H1 (cell line): ENCODE results near the gene FAM50B. TPM values are rescaled to one million over a fixed set of nuclear protein-coding genes. Genes with fewer than 3 reads are reported as not detected.

Experiments
- CTCF ChIA-PET: fragments of 300-600 bp; sonication (Branson Sonifier 250); formaldehyde crosslinking; loops from one replicate; lab custom pipeline; 2021; ENCODE audit not compliant: partially characterized antibody; lab: Charles Lee
- POLR2A ChIA-PET: fragments of 300-600 bp; sonication (Branson Sonifier 250); formaldehyde crosslinking; loops from one replicate; lab custom pipeline; 2021; ENCODE audit warnings: inconsistent platforms; ENCODE audit not compliant: partially characterized antibody; lab: Charles Lee
- DNase-seq, 2 experiments: peaks; one replicate each; pipeline versions ENCODE4 v3.0.0 to v3.0.0-alpha.2; 2010 to 2022; ENCODE audit warnings: low spot score in 2 of 2, low read depth in 1 of 2, mixed read lengths in 1 of 2
- FAIRE-seq: peaks from 2 replicates; lab custom pipeline; 2011; peaks lifted over from hg19 to GRCh38; lab: Jason Lieb, UNC
- H2AFZ ChIP-seq: 2 replicates; pipeline ENCODE4 v1.8.1; 2012; ENCODE audit warnings: low read length, inconsistent platforms
- H2AK5ac ChIP-seq: 2 replicates; pipeline ENCODE4 v1.6.1; 2013; ENCODE audit warnings: low read depth, low read length
- H2BK120ac ChIP-seq: replicated peaks from 2 replicates; pipeline ENCODE3; 2013; ENCODE audit warnings: low read depth, low read length, inconsistent platforms
- H2BK12ac ChIP-seq: 2 replicates; pipeline ENCODE4 v1.6.1; 2013; ENCODE audit warnings: low read depth, low read length
- H2BK15ac ChIP-seq: 2 replicates; pipeline ENCODE4 v1.6.1; 2013; ENCODE audit warnings: low read length
- H2BK20ac ChIP-seq: 2 replicates; pipeline ENCODE4 v1.6.1; 2013; ENCODE audit warnings: low read length
- H2BK5ac ChIP-seq: 2 replicates; pipeline ENCODE4 v1.6.1; 2013; ENCODE audit warnings: low read depth, low read length
- H3K14ac ChIP-seq: 2 replicates; pipeline ENCODE4 v1.6.1; 2013; ENCODE audit warnings: inconsistent platforms; ENCODE audit not compliant: insufficient read length
- H3K18ac ChIP-seq: 2 replicates; pipeline ENCODE4 v1.6.1; 2013; ENCODE audit warnings: low read length; ENCODE audit errors: extremely low read depth
- H3K23ac ChIP-seq: 2 replicates; pipeline ENCODE4 v1.6.1; 2013; ENCODE audit warnings: inconsistent platforms; ENCODE audit not compliant: insufficient read length
- H3K23me2 ChIP-seq: 2 replicates; pipeline ENCODE4 v1.6.1; 2013; ENCODE audit warnings: low read depth, low read length
- H3K27ac ChIP-seq: 2 replicates; pipeline ENCODE4 v1.6.1; 2011; ENCODE audit warnings: low read depth, low read length, inconsistent platforms
- H3K27me3 ChIP-seq, 4 experiments: replicated peaks in 1 of 4; 1 replicate in 1 of 4; 2 replicates in 3 of 4; pipeline versions ENCODE4 v1.6.1 to v1.8.1; 2011 to 2013; ENCODE audit warnings: low read length in 3 of 4, mild to moderate bottlenecking in 3 of 4, inconsistent platforms in 2 of 4, mixed read lengths in 2 of 4, moderate library complexity in 1 of 4; ENCODE audit not compliant: control insufficient read depth in 3 of 4, insufficient read depth in 3 of 4; ENCODE audit errors: extremely low read depth in 1 of 4
- H3K36me3 ChIP-seq, 4 experiments: 2 replicates each; pipeline versions ENCODE4 v1.6.1 to v1.8.1; 2011 to 2013; ENCODE audit warnings: mild to moderate bottlenecking in 4 of 4, low read length in 3 of 4, moderate library complexity in 2 of 4, control low read depth in 1 of 4, inconsistent platforms in 1 of 4; ENCODE audit not compliant: insufficient read depth in 4 of 4, control insufficient read depth in 2 of 4
- H3K4ac ChIP-seq: replicated peaks from 2 replicates; pipeline ENCODE3; 2013; ENCODE audit warnings: low read length, low read depth, mixed read lengths, inconsistent platforms; ENCODE audit not compliant: insufficient read length
- H3K4me1 ChIP-seq, 4 experiments: replicated peaks in 1 of 4; 1 replicate in 1 of 4; 2 replicates in 3 of 4; pipeline versions ENCODE4 v1.6.1 to v1.8.1; 2011 to 2013; ENCODE audit warnings: low read length in 3 of 4, inconsistent platforms in 2 of 4, mixed read lengths in 1 of 4; ENCODE audit not compliant: insufficient read depth in 4 of 4, control insufficient read depth in 3 of 4
- H3K4me2 ChIP-seq, 2 experiments: 2 replicates each; pipeline versions ENCODE4 v1.6.1 to v1.8.1; 2011 to 2013; ENCODE audit warnings: low read depth in 2 of 2, low read length in 2 of 2, control low read depth in 1 of 2, inconsistent platforms in 1 of 2, mild to moderate bottlenecking in 1 of 2; ENCODE audit not compliant: insufficient read depth in 1 of 2
- H3K4me3 ChIP-seq, 4 experiments: fragments of 200-600, 300-600 bp in 1 of 4; sonication (generic), shearing (Covaris generic), sonication (Bioruptor Twin) in 1 of 4; 2 replicates each; pipeline versions ENCODE4 v1.5.1 to v1.8.1; 2011 to 2016; ENCODE audit warnings: low read length in 4 of 4, low read depth in 3 of 4, control low read depth in 2 of 4, inconsistent platforms in 2 of 4, mild to moderate bottlenecking in 2 of 4, mixed read lengths in 1 of 4, moderate library complexity in 1 of 4; ENCODE audit not compliant: insufficient read depth in 2 of 4; ENCODE audit errors: extremely low read depth in 1 of 4
- H3K56ac ChIP-seq: replicated peaks from 2 replicates; pipeline ENCODE3; 2013; ENCODE audit warnings: low read depth, mild to moderate bottlenecking, mixed read lengths, low read length, inconsistent platforms; ENCODE audit not compliant: insufficient read length
- H3K79me1 ChIP-seq: 2 replicates; pipeline ENCODE4 v1.6.1; 2013; ENCODE audit warnings: low read depth, low read length, control low read depth
- H3K79me2 ChIP-seq, 2 experiments: 2 replicates each; pipeline versions ENCODE4 v1.6.1 to v1.8.1; 2012 to 2013; ENCODE audit warnings: low read length in 2 of 2, mild to moderate bottlenecking in 2 of 2, inconsistent platforms in 1 of 2; ENCODE audit not compliant: insufficient read depth in 2 of 2, control insufficient read depth in 1 of 2
- H3K9ac ChIP-seq, 4 experiments: replicated peaks in 1 of 4; 1 replicate in 1 of 4; 2 replicates in 3 of 4; pipeline versions ENCODE4 v1.6.1 to v1.8.1; 2011 to 2013; ENCODE audit warnings: low read depth in 3 of 4, low read length in 3 of 4, control low read depth in 2 of 4, mild to moderate bottlenecking in 2 of 4, moderate library complexity in 2 of 4, inconsistent platforms in 1 of 4; ENCODE audit errors: extremely low read depth in 1 of 4
- H3K9me3 ChIP-seq, 2 experiments: 2 replicates each; pipeline versions ENCODE4 v1.6.1 to v1.8.1; 2012 to 2013; ENCODE audit warnings: mild to moderate bottlenecking in 2 of 2, moderate library complexity in 2 of 2, control low read depth in 1 of 2, inconsistent platforms in 1 of 2, low read depth in 1 of 2, low read length in 1 of 2, mixed read lengths in 1 of 2; ENCODE audit not compliant: insufficient read depth in 2 of 2
- H4K20me1 ChIP-seq, 2 experiments: replicated peaks in 1 of 2; 2 replicates each; pipeline versions ENCODE3 to v1.8.1; 2011 to 2013; ENCODE audit warnings: inconsistent platforms in 2 of 2, low read length in 2 of 2, mild to moderate bottlenecking in 1 of 2; ENCODE audit not compliant: insufficient read depth in 2 of 2, control insufficient read depth in 1 of 2
- H4K5ac ChIP-seq: 2 replicates; pipeline ENCODE4 v1.6.1; 2013; ENCODE audit warnings: low read length, low read depth, mixed read lengths, inconsistent platforms; ENCODE audit not compliant: insufficient read length
- H4K8ac ChIP-seq: 2 replicates; pipeline ENCODE4 v1.8.0; 2013; ENCODE audit warnings: mild to moderate bottlenecking, moderate library complexity, low read length, inconsistent platforms; ENCODE audit not compliant: insufficient read depth; ENCODE audit errors: extremely low read depth
- H4K91ac ChIP-seq: replicated peaks from 2 replicates; pipeline ENCODE3; 2013; ENCODE audit warnings: low read length, mixed read lengths, inconsistent platforms; ENCODE audit not compliant: insufficient read length
- BCL11A ChIP-seq, 2 experiments: IDR thresholded peaks; one replicate each; pipeline ENCODE4 v1.6.1; 2011; ENCODE audit warnings: low read depth in 2 of 2, low read length in 2 of 2, mild to moderate bottlenecking in 2 of 2
- CHD2 ChIP-seq: IDR thresholded peaks from 2 replicates; pipeline ENCODE4 v1.6.1; 2012; ENCODE audit warnings: low read length, improper control_type of control experiment
- FOSL1 ChIP-seq: IDR thresholded peaks from 2 replicates; pipeline ENCODE4 v1.6.1; 2011; ENCODE audit warnings: mild to moderate bottlenecking, low read depth, low read length, moderate library complexity; ENCODE audit not compliant: insufficient read depth
- JUND ChIP-seq: IDR thresholded peaks from 2 replicates; pipeline ENCODE4 v1.6.1; 2011; ENCODE audit warnings: mild to moderate bottlenecking, improper control_type of control experiment, low read length
- ZNF274 ChIP-seq: IDR thresholded peaks from 2 replicates; pipeline ENCODE4 v1.7.0; 2012; ENCODE audit warnings: low read length, borderline replicate concordance; ENCODE audit errors: extremely low read depth
- WGBS, 2 experiments: shearing (Covaris generic) in 1 of 2; methylation state at CpG; one replicate each; pipeline versions ENCODE4 v1.1.6 to v1.1.7; 2013 to 2015; ENCODE audit warnings: low lambda C conversion rate in 2 of 2, mixed read lengths in 2 of 2, inconsistent platforms in 1 of 2, low coverage in 1 of 2, missing lambda C conversion rate in 1 of 2; ENCODE audit not compliant: insufficient replicate concordance in 2 of 2, insufficient coverage in 1 of 2, insufficient read length in 1 of 2; ENCODE audit errors: extremely low coverage in 1 of 2, missing lambda C conversion rate in 1 of 2; 5-methylcytosine and 5-hydroxymethylcytosine counted together
- polyA plus RNA-seq, 7 experiments: library from polyadenylated mRNA; depleted of rRNA in 3 of 7; stranded (reverse) in 5 of 7; unstranded in 2 of 7; fragments of >200 nt in 5 of 7; fragments of 200-250 nt in 2 of 7; gene quantifications; 1 replicate in 5 of 7; 2 replicates in 1 of 7; 4 replicates in 1 of 7; pipeline versions ENCODE4 v1.2.1 to v1.2.3, GENCODE V29; 2011 to 2013; ENCODE audit warnings: missing spikeins in 2 of 7, mixed read lengths in 2 of 7
- total RNA-seq: library from RNA; stranded (reverse); fragmentation: NEBNext Ultra II Directional; extraction: Animal tissue kit (Norgen Biotek cat#: 25700); gene quantifications from 2 replicates; pipeline ENCODE4 v1.2.1, GENCODE V29; 2021
- TF ChIP-seq, protein P1 (sequence below): IDR thresholded peaks from 2 replicates; pipeline ENCODE4 v1.6.1; 2011; ENCODE audit warnings: low read depth, mild to moderate bottlenecking, low read length; ENCODE audit not compliant: insufficient read depth

The FAM50B gene
- total and polyA plus RNA-seq, 2 of the 8 experiments (the other 6 are each of a cell fraction or from before 2014, with no cell fraction given) = 3.1 to 3.2 TPM

DNA sequence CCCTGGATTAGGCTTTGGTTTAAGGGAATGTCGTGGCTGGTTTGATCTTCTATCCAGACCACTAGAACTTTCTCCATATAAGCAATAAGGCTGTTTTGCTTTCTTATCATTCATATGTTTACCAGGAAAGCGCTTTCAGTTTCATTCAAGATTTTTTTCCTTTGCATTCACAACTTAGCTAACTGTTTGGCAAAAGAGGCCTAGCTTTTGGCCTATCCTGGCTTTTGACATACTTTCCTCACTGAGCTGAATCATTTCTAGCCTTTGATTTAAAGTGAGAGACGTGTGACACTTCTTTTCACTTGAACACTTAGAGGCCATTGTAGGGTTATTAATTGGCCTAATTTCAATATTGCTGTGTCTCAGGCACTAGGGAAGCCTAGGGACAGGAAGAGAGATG lies 1.7 kb upstream of the FAM50B start:
- no peak overlapping the region for H2BK12ac ChIP-seq
- H3K79me1 ChIP-seq = no peaks in the 10 kb centered on the region
- WGBS, 2 experiments = 83% methylated on average over 3 of the region's 3 CpGs; no CpG with 5 or more reads in 1 of the 2 experiments
- no peak for DNase-seq
- H2AK5ac ChIP-seq = no peak overlapping the region
- H3K56ac ChIP-seq = no peak overlapping the region
- H3K27ac ChIP-seq = no peak overlapping the region
- H3K14ac ChIP-seq = no peak overlapping the region
- no peak overlapping the region for H2AFZ ChIP-seq
- H4K8ac ChIP-seq = no peak overlapping the region
- POLR2A ChIA-PET = no interaction called here
- H3K23me2 ChIP-seq = peaks cover 10% of the 10 kb centered on the region; the same call in 1 of the 2 replicates
- H3K9ac ChIP-seq = no peak overlapping the region
- H3K4me2 ChIP-seq = no peak overlapping the region
- no peak overlapping the region for H3K4me3 ChIP-seq
- CTCF ChIA-PET = interaction anchor here (1.2 to 11.3 kb wide), 16 partner anchors 9 to 436 kb away, joined by 3 to 124 read pairs (median 20); no protein-coding TSS in a partner anchor
- no peak overlapping the region for H2BK5ac ChIP-seq
- H3K23ac ChIP-seq = no peak overlapping the region
- H3K4me1 ChIP-seq = peaks cover 0 to 10% (median 4%) of the 10 kb centered on the region in 4 experiments; a peak in 5 of 7 replicates
- H4K20me1 ChIP-seq = no peaks in the 10 kb centered on the region
- H3K9me3 ChIP-seq = no peaks in the 10 kb centered on the region
- H3K4ac ChIP-seq = no peak overlapping the region
- H2BK15ac ChIP-seq = no peak overlapping the region
- H4K5ac ChIP-seq = no peak overlapping the region
- H3K27me3 ChIP-seq = 0 out of 7 replicates have a peak, but pooled peaks cover 0 to 2% (median 0%) of the 10 kb centered on the region in 4 experiments
- no peak overlapping the region for H3K18ac ChIP-seq
- no peaks in the 10 kb centered on the region for H3K36me3 ChIP-seq
- H2BK120ac ChIP-seq = no peak overlapping the region
- H3K79me2 ChIP-seq = no peaks in the 10 kb centered on the region
- FAIRE-seq = no peak
- H4K91ac ChIP-seq = no peak overlapping the region
- TF ChIP-seq CHD2 = no peak
- TF ChIP-seq, protein P1, sequence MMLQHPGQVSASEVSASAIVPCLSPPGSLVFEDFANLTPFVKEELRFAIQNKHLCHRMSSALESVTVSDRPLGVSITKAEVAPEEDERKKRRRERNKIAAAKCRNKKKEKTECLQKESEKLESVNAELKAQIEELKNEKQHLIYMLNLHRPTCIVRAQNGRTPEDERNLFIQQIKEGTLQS = no peak
- TF ChIP-seq FOSL1 = no peak
- TF ChIP-seq BCL11A (IDR thresholded peaks at IDR 0.05; ENCODE audit: low read depth in 2 of 2, low read length in 2 of 2) = no peak
- no peak for TF ChIP-seq JUND
- no peak for TF ChIP-seq ZNF274
- no peak overlapping the region for H2BK20ac ChIP-seq
